Muscle layer of duodenum (tissue), 2 donors: ENCODE results near the gene NOS3.

Experiments used
- H3K27ac ChIP-seq: one replicate; pipeline ENCODE4 v1.7.0; 2013; ENCODE audit warnings: mild to moderate bottlenecking, low read length
- H3K27me3 ChIP-seq: one replicate; pipeline ENCODE4 v1.7.0; 2013; ENCODE audit warnings: low read depth, mild to moderate bottlenecking, control low read depth, low read length
- H3K36me3 ChIP-seq, 2 donors: one replicate each; pipeline ENCODE4 v1.7.0; 2013; ENCODE audit warnings: low read length in 2 of 2, control low read depth in 1 of 2, mild to moderate bottlenecking in 1 of 2; ENCODE audit not compliant: insufficient read depth in 2 of 2, control insufficient read depth in 1 of 2
- H3K4me1 ChIP-seq, 2 donors: one replicate each; pipeline ENCODE4 v1.7.0; 2013; ENCODE audit warnings: low read length in 2 of 2, mild to moderate bottlenecking in 2 of 2, control low read depth in 1 of 2, moderate library complexity in 1 of 2; ENCODE audit not compliant: insufficient read depth in 2 of 2, control insufficient read depth in 1 of 2
- H3K4me3 ChIP-seq, 2 donors: one replicate each; pipeline ENCODE4 v1.7.0; 2013; ENCODE audit warnings: low read length in 2 of 2, low read depth in 1 of 2, mild to moderate bottlenecking in 1 of 2
- H3K9me3 ChIP-seq, 2 donors: one replicate each; pipeline ENCODE4 v1.7.0; 2013; ENCODE audit warnings: low read length in 2 of 2, control low read depth in 1 of 2, mild to moderate bottlenecking in 1 of 2; ENCODE audit not compliant: control insufficient read depth in 1 of 2
- donor health status: healthy.

NOS3 gene

DNA sequence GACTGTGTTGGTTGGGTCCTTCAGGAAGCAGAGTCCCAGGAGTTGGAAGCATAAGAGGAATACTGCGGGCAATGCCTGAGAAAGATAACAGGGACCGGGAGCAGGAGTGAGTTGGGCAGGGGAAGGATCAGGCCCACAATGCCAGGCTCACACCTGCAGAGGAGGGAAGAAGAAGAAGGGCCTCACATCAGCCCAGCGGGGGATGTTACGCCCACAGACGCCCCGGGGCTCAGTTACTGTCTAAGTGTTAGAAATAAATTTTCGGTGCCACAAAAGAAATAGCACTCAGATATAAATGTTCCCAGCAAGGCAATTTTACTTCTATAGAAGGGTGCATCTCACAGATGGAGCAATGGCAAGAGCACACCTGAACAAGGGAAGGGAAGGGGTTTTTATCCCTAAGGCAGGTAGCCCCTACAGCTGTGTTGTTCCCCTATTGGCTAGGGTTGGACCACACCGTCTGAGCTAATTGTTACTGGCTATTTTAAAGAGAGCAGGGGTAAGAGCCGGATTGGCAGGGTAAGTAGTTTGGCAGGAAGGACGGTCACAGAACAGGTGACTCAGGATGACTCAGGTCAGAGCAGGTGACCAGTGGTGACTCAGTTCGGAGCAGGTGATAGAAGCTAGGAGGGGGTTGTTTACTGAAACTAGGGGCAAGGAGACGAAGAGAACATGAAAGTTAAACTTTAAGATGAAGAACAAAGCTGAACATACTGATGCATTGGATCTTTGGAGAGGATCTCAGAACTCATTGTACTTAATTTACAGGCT, at the start of gene NOS3:
NOS3 (plus strand) TSS at position 602 of the 771 bp plus-strand sequence. CDS start 2,787 bp downstream, outside the sequence.
- Histone ChIP-seq H3K36me3 (no peaks in the 10 kb centered on the region), H3K4me3 (no peak within 1 kb of the TSS), H3K9me3 (no peaks in the 10 kb centered on the region), H3K27me3 (no peaks in the 10 kb centered on the region), H3K27ac (no peak within 1 kb of the TSS), H3K4me1 (peaks cover 4 to 23% of the 10 kb centered on the region in 2 donors)

DNA sequence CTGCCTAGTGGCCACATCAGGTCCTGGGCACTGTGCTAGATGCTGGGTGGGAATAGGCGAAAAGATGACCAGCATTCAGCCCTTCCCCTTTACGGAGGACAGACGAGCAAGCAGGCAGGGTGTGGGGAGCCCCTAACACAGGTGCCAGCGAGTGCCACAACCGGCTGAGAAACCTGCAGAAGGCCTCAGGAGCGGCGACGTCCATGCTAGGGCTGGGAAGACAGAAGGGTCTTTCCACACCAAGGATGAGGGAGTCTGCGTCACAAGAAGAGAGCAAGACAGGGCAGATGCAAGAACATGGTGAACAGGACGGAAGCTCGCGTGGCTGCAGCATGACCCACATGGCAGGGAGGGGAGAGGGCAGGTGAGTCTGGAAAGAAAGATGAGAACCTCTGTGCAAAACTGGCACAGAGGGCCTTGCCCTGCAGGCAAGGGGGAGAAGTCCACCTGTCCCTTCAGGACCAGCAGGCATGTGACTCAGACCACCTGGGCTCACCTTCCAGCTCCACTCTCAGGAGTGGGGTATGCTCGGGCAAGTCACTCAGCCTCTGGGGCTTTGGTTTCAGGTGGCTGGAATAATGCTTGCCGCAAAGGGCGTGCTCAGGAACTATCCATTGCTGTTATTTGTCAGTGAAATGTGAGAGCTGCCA, 49.3 kb upstream of the NOS3 start:
- Histone ChIP-seq H3K27me3 (peaks cover 4% of the 10 kb centered on the region), H3K9me3 (no peaks in the 10 kb centered on the region), H3K4me3 (no peak overlapping the region), H3K4me1 (peaks cover 5 to 69% of the 10 kb centered on the region in 2 donors), H3K36me3 (no peaks in the 10 kb centered on the region), H3K27ac (no peak overlapping the region)

DNA sequence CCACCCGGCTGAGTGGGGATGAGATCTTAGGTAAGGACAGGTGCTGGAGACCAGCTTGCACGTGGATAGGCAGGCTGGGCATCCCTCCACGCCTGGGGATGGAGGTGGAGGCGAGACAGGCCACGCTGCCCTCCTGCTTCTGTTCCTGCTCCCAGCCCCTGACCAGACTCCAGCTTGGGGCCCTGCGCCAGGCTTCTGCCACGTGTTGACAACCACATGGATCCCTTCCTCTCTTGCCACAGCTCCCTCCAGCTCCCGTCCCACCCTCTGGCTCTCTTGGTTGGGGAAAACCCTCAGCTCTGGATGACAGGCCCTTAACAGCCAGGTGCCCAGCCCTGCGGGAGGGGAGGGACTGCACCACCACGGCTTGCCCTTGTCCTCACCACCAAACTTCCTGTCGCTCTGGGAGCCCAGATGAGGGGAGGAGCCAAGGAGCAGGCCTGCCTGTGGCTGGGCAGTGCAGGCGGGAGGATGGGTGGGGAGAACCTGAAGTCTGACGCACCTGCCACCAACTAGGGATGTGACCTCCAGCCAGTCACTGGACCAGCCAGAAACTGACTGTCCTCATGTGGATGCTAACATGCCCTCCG, 48.7 kb upstream of the NOS3 start:
- H3K9me3 ChIP-seq, result no peaks in the 10 kb centered on the region
- peaks cover 5 to 69% of the 10 kb centered on the region in 2 donors for H3K4me1 ChIP-seq
- H3K27me3 ChIP-seq, result peaks cover 4% of the 10 kb centered on the region
- no peak overlapping the region for H3K4me3 ChIP-seq
- H3K27ac ChIP-seq, result no peak overlapping the region
- H3K36me3 ChIP-seq, result no peaks in the 10 kb centered on the region

DNA sequence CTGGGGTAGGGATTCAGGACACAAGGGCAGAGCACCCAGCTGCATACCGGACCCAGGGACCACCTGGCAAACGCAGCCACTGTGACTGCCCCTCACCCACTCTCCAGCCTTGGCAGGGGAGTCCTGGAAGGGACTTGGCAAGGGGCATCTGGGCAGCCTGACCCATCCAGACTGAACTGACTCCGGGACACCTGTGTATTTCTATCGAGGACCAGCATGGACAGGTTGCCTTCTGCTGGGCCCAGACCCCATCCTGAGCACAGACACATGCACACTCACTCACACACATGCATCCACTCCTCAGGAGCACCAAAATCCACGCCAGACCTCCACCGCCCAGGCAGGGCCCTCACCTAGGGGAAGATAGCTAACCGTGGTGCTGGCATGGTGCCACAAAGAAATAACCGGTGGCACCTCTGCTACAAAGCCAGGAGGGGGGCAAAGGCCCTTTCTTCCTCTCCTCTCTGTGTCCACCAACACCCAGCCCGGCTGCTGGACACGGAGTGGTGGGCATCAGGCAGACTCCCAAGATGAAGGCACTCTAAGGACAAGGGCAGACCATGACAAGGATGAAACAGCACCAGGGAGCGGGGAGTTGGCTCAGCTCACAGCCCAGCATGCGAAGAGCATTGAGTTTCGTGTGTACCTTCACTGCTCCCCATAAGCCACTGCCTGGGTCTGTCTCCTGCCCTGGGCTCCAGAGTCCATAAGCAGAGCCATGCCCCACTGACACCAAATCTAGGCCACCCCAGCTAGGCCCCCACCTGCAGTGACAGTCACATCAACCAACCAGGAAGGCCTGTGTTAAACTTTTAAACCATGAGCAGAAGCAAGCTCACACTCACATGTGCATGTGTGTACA, 48.0 kb upstream of the NOS3 start:
- Histone ChIP-seq H3K27ac (no peak overlapping the region), H3K4me3 (no peak overlapping the region), H3K4me1 (peaks cover 5 to 66% of the 10 kb centered on the region in 2 donors), H3K27me3 (peaks cover 4% of the 10 kb centered on the region), H3K9me3 (no peaks in the 10 kb centered on the region), H3K36me3 (no peaks in the 10 kb centered on the region)

DNA sequence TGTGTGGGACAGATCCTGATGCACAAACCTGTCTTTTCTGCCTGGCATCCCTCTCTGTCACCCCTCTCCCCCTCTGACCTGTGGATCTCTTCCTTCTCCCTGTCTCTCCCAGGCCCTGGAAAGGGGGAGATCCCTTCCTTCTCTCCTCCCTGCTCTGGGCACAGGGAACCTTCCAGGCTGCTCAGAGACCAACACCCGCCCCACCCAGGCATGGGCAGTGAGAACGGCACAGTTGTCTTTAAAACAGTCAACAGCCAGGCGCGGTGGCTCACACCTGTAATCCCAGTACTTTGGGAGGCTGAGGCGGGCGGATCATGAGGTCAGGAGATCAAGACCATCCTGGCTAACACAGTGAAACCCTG, 47.4 kb upstream of the NOS3 start:
- Histone ChIP-seq H3K4me1 (peaks cover under 1 to 64% of the 10 kb centered on the region in 2 donors), H3K27me3 (no peaks in the 10 kb centered on the region), H3K36me3 (no peaks in the 10 kb centered on the region), H3K9me3 (no peaks in the 10 kb centered on the region), H3K27ac (no peak overlapping the region), H3K4me3 (no peak overlapping the region)

DNA sequence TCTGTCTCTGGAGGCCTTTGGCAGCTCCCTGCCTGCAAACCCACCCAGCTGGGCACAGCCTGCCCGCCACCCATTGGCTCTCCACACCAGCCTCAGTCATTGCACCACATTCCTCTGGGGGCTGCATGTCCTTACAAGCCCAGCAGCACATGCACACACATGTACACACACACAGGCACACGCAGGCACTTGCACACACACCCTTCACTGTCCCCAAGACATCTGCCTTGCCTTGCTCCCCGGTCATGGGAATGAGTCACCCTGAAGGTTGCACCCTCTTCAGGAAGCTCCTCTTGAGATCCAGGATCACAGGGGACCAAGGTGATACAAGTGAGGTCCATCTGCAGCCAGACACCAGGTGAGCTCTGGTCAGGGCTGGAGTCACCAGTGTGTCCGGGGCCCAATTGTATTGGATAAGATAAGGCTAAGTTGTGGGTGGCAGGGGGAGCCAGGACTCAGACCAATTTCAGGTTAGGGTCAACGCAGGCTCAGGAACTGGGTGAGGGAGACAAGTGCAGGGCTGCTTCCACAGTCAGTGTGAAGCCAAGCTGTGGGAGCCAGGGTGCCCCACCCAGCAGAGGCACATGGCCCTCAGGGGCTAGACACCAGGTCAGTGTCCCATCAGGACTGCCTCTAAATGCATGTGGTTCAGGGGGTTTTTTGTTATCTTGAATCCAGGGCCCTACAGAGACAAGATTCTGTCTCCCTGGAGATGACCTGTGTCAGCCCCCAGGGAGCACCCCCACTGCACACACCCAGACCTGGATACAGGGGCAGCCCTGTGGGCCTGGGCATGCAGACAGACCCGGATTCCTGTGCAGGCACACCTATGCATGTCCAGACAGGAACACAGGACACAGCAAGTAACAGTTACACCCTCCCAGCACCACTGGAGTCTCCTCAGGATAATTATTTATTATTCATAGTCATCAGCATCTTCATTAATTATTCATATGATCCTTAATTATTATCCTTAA, 46.5 kb upstream of the NOS3 start:
- no peak overlapping the region for H3K27ac ChIP-seq
- H3K4me3 ChIP-seq, result no peak overlapping the region
- H3K9me3 ChIP-seq, result no peaks in the 10 kb centered on the region
- H3K27me3 ChIP-seq, result no peaks in the 10 kb centered on the region
- peaks cover 0 to 62% of the 10 kb centered on the region in 2 donors for H3K4me1 ChIP-seq
- no peaks in the 10 kb centered on the region for H3K36me3 ChIP-seq

DNA sequence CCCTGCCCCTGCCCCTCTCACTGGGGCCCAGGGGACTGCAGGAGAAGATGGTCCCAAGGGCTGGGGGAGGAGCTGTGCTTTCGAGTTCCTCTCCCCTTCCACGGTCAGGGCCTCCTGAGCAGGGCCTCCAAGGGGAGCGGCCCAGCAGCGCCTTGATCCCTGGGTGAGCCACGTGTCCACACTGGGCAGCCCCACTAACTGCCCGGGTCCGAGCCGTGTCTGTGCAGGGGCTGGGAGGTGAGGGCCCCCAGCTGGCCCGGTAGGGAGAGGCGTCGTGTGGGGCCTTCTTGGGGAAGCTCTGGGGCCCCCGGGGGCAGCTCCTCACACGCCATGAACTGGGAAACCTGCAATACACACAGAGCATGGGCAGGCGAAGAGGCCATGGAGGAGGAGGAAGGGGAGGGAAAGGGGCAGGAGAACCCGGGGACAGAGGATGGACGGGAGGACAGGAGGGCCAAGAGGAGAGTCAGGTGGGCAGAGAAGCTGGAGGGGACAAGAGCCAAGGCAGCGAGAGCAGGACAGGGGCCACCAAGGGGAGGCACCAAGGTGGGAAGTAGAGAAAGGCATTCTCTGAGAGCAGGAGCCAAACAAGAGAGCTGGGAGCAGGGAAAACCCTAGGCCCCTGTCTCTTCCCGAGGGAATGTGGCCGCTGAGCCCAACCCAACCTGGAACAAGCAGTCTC, 45.5 kb upstream of the NOS3 start:
- Histone ChIP-seq H3K9me3 (no peaks in the 10 kb centered on the region), H3K4me1 (peaks cover 0 to 62% of the 10 kb centered on the region in 2 donors), H3K27ac (peak overlapping the region; percentile 45), H3K27me3 (no peaks in the 10 kb centered on the region), H3K36me3 (peaks cover 0 to 8% of the 10 kb centered on the region in 2 donors), H3K4me3 (no peak overlapping the region)

DNA sequence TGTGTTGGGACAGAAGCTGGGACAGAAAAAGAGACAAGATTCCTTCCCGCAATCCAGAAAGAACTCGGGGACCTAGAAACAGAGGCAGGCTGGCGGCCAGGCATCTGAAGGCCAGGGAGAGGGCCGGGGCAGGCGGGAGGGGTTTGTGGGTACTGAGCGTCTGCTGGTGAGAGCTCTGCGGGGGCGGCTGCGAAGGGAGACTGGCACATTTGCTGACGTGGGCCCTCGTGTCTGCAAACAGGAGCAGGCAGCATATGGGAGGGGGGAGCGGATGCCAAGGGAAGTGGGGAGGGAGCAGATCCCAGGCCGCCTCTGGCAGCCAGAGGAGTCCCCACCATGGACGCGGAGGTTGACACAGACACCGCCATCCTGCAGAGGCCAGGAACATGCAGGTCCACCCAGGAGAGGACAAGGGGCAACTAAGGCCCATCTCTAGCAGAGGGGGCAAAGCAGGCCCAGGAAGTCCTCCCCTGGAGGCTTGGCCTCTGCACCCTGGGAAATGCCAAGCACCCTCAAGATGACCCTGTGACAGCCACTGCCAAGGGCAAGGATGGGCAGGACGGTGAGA, 44.9 kb upstream of the NOS3 start:
- Histone ChIP-seq H3K4me3 (no peak overlapping the region), H3K27me3 (no peaks in the 10 kb centered on the region), H3K27ac (peak overlapping the region; percentile 45), H3K9me3 (no peaks in the 10 kb centered on the region), H3K36me3 (peaks cover 0 to 13% of the 10 kb centered on the region in 2 donors), H3K4me1 (peaks cover 0 to 57% of the 10 kb centered on the region in 2 donors)

DNA sequence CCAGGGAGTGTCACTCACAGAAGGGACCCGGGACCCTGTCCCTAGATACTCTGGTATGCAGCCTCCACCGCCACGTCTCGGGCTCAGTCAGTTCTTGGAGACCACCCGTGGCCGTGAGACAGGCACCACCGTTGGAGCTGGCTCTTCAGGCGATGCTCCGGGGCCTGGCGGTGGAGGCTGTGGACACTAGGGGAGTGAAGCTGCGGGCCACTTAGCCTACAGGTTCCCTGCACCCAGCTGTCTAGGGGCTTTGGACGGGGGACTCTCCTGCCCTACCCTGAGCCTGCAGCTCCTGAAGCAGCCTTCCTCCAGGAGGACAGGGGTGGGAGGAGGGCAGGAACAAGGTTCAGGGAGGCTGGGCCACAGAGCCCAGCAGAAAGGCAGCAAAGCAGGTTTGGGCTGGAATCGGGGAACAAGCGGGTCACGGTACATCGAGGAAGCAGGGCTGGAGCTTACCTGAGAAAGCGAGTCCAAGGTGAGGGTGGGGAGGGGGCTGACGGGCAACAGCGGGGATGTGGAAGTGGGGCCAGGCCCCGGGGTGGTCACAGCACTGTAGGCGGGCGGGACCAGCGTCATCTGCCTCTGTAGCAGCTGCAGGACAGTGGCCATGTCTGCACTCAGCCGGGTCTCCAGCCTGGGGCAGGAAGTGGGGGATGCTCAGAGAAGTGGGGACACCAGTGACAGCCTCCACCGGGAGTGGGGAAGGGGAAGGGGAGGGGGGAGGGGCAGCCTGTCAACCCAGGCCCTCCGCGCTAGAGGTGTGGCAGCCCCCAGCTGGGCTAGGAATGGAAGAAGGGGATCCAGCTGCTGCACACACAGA, 44.2 kb upstream of the NOS3 start:
- Histone ChIP-seq H3K27me3 (no peaks in the 10 kb centered on the region), H3K9me3 (no peaks in the 10 kb centered on the region), H3K4me3 (no peak overlapping the region), H3K4me1 (peaks cover 0 to 50% of the 10 kb centered on the region in 2 donors), H3K27ac (no peak overlapping the region), H3K36me3 (peaks cover 0 to 19% of the 10 kb centered on the region in 2 donors)
